ENCODE data around the gene CAMK2D.

CAMK2D gene

GRCh38 chr4:113636438-113636818 lies 125.1 kb downstream of the CAMK2D start:
- no peak for DNase-seq

- no peak for DNase-seq
Observed at GRCh38 chr4:113635739-113636437, 125.7 kb downstream of the CAMK2D start.

DNA sequence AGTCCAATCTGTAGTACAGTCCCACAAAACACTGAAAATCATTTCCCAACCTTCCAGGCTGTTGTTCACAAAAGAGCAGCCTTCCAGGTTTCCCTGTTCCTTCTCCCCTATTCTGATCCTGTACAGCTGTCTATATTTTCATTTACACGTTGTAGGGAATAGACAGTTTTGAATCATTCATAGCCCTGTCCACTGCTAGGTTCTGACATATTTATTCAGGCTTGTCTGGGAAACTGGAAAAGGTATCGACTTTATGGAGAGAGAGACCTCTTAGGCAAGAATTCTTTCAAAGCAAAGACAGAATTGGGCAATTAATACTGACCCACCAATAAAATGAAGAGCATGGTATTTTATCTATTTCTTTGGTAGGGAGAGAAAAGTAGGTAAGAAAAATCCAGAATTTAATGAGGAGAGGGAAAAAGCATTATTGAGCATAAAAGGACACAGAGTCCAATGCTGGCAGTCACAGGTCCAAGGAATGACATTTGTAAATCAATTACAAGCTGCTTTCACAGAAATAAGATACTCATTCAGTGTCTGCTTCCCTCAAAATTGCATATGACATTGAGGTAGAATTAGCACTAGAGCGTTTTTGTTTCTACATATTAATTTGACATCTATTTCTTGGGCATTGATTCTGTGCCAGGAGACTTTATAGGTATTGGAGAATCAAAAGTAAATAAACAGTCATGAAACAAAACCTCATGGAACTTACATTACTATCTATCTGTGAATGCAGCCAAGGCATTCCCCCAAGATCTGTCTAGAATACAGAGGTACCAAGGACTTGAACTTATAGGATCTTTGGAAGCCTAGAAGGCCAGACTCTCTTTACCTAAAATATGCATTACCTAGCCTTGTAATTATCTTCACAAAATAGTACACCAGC lies 127.2 kb downstream of the CAMK2D start:
- DNase-seq = no peak

DNA sequence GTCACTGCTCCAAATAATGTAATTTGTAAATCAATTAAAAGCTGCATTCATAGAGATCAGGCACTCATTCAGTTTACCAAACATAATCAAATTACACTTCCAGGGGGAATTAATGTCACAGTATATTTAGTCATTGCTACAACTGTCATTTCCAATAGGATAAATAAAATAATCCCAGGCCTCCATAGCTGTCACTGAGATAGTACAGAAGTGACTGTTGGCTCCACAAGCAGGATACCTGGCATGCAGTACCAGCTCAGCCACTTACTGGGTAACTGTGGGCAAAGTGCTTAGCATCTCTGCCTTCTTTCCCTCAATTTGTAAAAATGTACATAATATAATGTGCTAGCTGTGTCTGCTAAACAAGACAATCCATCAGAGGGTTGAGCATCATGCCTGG lies 128.1 kb downstream of the CAMK2D start:
- DNase-seq = no peak

GRCh38 chr4:113628711-113629110 lies 132.8 kb downstream of the CAMK2D start:
- DNase-seq = no peak

GRCh38 chr4:113627321-113627720 lies 134.2 kb downstream of the CAMK2D start:
- no peak for DNase-seq

GRCh38 chr4:113625902-113626301 lies 135.6 kb downstream of the CAMK2D start:
- DNase-seq = no peak

GRCh38 chr4:113623274-113623894 lies 138.2 kb downstream of the CAMK2D start:
- no peak for DNase-seq

DNA sequence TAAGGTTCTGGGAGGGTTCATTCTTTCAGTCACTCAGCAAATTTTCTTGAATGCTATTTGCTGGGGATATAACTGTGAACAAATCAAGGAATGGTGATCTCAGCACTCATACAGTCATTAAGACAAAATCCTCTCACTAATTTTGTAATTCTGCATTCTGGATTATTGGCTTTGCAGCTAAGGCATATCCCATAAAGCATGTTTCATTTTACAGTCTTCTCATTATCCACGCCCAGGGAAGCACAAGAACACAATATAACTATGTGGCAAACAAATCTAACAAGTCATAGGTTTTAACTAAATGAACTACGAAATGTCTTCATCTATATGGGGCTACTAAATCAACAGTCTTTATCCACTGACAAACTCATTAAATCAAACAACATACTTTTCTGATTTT lies 139.9 kb downstream of the CAMK2D start:
- no peak for DNase-seq

- DNase-seq = no peak
Observed at GRCh38 chr4:113620032-113620431, 141.5 kb downstream of the CAMK2D start.

DNA sequence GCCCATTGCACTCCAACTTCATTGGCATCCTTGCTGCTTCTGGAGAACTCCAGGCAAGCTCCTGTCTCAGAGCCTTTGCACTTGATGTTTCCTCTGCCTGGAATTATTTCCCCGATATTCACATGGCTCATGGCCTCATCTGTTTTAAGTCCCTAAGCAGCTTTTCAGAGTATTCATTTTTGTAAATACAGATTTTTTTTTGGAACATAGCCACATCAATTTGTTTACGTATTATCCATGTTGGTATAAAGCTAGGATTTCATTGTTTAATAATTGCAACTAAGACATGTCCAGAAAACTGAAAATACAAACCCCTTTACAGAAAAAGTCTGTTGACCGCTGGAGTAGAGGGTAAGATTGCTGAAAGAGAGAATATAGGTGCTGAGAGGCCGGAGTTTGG lies 142.0 kb downstream of the CAMK2D start:
- DNase-seq = no peak

DNA sequence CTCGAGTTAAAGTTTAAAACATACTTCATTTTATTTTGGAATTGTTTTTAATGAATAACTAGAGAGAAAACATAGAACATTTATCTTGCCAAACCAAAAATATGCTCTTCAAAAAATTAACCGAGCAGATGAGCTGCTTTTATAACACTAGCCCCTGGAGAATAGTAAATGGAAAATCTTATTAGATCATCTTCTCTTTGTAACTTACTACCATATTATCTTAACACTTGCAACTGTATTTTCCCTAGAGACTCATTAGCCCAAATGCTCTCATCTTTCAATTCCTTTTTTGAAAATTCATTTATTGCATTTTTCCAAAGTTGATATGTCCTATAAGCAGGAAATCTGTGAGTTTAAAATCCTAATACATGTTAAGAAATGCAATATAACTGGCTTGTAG lies 143.3 kb downstream of the CAMK2D start:
- no peak for DNase-seq

DNA sequence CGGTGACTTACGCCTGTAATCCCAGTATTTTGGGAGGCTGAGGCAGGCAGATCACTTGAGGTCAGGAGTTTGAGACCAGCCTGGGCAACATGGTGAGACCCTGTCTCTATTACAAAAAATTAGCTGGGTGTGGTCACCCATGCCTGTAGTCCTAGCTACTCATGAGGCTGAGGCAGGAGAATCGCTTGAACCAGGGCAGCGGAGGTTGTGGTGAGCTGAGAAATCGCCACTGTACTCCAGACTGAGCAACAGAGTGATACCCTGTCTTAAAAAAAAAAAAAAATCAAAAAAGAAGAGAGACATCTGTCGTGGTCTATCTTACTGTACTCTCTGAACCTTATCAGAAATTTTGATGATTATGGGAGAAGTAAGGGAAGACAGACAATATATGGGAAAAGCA lies 144.3 kb downstream of the CAMK2D start:
- DNase-seq = no peak

- no peak for DNase-seq
Observed at GRCh38 chr4:113616443-113616842, 145.1 kb downstream of the CAMK2D start.

DNA sequence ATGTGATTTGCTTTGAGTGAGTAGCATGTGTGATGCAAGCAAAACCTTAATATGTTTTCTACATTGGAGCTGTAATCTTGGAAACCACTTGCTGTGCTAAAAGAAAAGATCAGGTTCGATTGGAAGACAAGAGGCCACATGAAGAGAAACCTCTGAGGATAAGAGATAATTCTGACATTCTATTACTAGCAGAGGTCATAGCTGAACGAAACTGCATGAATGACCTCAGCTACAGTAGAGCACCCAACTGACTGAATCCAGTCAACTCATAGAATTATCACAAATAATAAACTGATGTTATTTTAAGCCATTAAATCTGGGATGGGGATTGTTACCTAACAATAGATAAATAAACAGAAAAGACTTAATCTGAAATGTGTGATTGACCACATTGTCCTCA lies 147.1 kb downstream of the CAMK2D start:
- DNase-seq = no peak

- DNase-seq = no peak
Observed at GRCh38 chr4:113613503-113613902, 148.0 kb downstream of the CAMK2D start.

GRCh38 chr4:113610537-113610936 lies 151.0 kb downstream of the CAMK2D start:
- no peak for DNase-seq

- no peak for DNase-seq
Observed at GRCh38 chr4:113607998-113608397, 153.5 kb downstream of the CAMK2D start.

- DNase-seq = no peak
Observed at GRCh38 chr4:113607147-113607720, 154.3 kb downstream of the CAMK2D start.

DNA sequence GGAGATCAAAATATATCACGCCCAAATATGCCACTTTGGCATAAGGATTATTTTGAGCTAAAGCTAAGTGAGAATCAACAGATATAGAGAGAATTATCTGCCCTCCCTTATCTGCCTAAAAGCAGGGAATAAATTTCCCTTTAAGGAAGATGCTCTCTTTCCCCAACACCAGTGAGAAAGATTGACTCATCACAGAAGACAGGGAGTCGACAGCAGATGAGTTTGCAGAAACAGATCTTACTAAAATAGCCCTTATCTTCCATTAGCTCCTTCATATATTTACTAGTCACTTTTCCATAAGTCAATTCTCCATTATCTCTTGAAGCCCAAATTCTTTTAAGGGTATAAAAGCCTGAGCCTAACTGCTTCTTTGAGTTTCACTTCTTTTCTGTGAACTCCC lies 156.6 kb downstream of the CAMK2D start:
- DNase-seq = no peak

DNA sequence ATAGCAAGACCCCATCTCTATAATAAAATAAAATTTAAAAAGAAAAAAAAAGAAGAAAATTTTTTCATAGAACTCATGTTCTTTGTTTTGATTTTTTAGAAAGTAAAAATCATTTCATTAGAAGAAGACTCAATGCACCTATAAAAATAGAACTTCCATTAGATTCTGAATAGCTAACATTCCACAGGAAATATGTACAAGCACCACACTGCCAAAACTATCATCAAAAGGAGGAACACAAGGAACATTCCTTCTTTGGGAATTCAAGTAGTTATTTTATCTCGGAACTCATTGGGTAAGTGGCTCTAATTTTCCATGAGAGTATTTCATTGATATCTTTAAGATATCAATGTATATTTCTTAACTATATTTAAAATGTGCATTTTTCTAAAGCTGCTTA lies 157.6 kb downstream of the CAMK2D start:
- DNase-seq = no peak

- DNase-seq = no peak
Observed at GRCh38 chr4:113602646-113603228, 158.8 kb downstream of the CAMK2D start.

DNA sequence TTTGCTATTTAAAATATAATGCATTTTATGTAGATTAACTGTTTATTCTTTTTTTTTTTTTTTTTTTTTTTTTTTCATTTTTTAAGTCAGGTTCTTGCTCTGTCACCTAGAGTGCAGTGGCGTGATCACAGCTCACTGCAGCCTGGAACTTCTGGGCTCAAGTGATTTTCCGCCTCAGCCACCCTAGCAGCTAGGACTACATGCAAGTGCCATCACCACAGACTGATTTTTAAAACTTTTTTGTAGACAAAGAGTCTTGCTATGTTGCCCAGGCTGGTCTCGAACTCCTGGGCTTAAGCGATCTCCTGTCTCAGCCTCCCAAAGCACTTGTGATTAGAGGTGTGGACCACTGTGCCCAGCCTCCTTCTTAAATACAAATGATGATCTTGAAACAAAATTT lies 159.9 kb downstream of the CAMK2D start:
- no peak for DNase-seq
